GM18873 (cell line): ENCODE data around the gene ZNF892.
"Not testable (repeated sequence)": the region's sequence is repeated elsewhere in the genome, so short reads cannot be mapped to it uniquely, and the experiment has no call there.

Experiments used
- ATAC-seq: cut with Tn5 transposase; IDR thresholded peaks from one replicate; pipeline ENCODE4 v1.9.1; 2021; ENCODE audit warnings: mild to moderate bottlenecking, moderate library complexity, moderate number of reproducible peaks; ENCODE audit not compliant: unreplicated experiment, low FRiP score

ZNF892 gene

DNA sequence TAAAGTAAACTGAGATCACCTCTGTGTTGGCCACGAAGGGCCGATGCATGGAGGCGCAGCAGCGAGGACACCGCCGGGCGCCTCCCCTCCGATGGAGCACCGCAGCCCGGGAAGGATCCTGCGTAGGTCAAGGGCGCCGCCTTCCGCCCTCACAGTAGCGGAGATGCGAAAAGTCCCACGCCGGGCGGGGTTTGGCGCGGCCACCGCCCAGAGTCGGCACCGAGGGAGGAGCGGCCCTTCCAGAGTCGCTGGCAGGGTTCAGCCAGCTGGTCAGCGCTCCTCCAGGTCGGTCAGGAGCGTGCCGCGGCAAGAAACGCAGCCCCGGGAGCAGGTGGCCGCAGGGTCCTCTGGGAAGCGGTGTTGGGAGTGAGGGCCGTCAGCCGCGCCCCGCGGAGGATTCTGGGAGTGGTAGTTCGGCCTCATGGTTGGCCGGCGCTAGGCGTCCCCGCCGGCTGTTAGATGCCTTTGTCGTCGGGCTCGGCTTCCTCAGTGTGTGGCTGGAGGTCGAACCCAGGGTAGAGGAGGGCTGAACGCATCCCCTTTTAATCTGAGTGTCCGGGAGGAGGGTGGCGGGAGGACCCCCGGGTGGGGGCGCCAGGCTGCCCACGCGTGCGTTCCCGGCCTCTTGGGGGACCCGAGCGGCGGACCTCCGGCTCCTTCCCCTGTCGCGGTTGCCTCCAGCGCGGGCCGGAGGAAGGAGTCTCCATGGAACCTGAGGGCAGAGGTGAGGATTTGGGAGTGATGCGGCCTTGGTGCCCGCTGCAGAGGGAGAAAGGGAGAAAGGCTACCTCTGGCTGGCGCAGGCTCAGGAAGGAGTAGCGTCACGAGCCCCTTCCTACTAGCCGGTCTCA lies at the start of gene ZNF892:
Gene ZNF892 (plus strand): TSS at position 411 of the 851 bp plus-strand sequence. CDS start 295 bp downstream, at position 706.
- peak; percentile 97 for ATAC-seq

DNA sequence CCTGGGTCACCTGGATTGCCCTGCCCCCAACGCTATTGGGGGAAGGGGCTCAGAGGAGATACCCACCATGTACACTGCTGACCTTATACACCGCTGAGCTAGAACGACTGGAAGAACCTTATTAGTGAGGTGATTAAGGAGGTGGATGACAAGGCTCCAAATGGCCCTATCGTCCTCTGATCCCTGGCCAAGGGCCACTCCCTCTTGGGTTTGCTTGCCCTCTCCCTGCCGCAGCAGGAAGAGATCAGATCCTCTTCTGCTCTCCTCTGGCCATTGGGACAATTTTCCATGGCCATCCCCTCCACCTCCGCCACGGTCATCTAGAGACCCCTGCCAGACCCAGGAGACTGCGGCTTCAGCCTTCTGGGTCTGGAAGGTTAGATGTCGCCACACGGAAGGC lies 48.9 kb upstream of the ZNF892 start:
- no peak for ATAC-seq

- peak; percentile 35 for ATAC-seq
Measured at GRCh38 chr2:95158891-95159619, 48.3 kb upstream of the ZNF892 start.

DNA sequence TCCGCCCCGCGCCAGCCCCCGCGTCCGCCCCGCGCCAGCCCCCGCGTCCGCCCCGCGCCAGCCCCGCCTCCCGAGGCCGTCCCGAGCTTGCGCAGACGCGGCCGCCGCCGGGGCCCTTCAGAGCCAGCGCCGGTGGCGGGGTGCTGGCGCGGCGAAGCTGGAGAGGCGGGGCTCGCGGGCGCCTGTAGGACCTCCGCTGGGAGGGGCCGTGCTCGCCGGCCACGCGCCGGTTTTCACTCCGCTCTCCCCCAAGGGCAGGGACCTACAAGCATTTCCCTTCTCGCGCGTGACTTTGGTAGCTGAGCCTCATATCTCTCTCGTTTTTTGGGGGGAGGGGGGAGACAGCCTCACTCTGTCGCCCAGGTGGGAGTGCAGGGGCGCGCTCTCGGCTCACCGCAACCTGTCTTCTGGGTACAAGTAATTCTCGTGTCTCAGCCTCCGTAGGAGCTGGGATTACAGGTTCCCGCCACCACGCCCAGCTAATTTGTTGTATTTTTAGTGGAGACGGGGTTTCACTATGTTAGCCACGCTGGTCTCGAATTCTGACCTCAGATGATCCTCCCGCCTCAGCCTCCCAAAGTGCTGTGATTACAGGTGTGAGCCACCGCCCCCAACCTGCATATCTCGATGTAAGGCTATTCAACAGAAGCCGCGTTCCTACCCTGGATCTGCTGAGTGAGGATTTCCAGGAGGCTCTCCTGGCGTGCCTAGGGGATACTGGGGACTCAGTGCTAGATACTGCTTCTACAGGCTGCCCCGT lies 47.5 kb upstream of the ZNF892 start, which contains the start of gene ZNF514:
Gene ZNF514 (minus strand): TSS at position 159 of the 760 bp plus-strand sequence. CDS start 6,595 bp downstream, outside the sequence.
- peak; percentile 49 for ATAC-seq

DNA sequence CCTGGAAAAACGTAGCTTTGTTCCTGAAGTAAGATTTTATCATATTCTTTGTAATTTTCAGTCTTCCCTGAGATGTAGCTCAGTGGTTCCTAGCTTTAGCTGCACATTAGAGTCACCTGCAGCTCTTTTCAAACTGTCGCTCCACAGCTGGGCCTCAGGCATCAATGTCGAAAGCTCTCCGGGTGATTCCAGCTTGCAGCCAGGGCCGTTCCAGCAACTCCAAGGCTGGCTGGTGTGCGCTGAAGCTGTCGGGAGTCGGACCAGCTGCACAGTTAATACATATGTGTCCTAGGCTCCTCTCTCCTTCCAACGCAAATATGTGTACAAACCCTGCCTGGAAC lies 42.3 kb upstream of the ZNF892 start:
- ATAC-seq, result peak; percentile 1

- peak; percentile 83 for ATAC-seq
Measured at GRCh38 chr2:95165371-95166064, 41.8 kb upstream of the ZNF892 start, which contains the start of gene ZNF2. Gene ZNF2 (plus strand): TSS chr2:95165809. CDS start chr2:95176227, 10,418 bp downstream.

DNA sequence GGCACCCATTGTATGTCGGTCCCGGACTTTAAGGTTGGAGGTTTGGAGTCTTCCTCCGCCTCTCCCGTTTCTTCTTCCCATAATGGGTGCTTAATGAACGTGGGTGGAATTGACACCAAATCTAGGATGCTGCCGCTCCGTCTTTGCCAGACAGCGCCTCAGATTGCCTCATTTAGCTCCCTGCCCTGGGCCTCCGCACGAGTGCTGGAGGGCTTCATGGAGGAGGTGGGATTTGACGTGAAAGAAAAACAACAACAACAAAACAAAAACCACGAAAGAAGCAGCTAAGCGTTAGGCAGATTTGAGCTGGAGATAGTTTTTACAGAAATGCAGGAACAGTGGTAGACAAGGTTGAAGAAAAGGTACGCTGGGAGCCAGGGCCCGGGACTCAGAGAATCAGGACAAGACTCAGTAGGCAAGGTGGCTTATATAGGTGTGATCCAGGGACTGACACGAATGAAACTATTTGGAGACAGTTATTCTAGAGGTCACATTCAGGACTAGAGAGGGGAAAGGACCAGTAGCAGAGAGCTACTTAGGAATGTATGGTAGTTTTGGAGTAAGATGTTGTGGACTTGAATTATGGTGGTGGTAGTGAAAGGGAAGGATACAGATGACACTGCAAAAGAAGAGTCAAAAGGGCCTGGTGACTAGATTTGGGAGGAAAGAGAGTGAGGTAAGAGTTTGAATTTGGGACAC lies 41.1 kb upstream of the ZNF892 start:
- peak; percentile 1 for ATAC-seq

GRCh38 chr2:95171902-95172301 lies 35.4 kb upstream of the ZNF892 start:
- ATAC-seq, result no peak

DNA sequence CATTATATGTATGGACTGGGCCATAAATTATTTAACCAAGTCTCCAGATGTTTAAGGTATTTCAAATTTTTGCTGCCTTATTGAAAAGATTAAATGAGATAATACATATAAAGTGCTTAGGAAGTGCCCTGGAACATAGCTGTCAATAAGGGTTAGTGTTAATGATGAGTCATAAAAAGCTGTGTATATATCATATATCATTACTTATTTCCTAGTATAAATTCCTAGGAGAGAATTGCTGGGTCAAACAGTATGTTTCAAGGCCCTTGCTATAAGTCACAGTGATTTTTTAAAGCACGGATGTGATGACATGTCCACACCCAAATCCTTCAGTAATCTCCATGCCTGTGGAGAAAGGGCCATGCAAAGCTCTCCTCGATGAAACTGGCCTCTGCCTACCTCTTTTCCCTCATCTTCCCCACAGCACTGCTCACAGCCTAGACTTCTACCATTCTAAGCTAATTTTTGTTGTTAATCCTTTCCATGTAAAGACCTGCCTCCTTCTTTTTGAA lies 33.2 kb upstream of the ZNF892 start:
- no peak for ATAC-seq

DNA sequence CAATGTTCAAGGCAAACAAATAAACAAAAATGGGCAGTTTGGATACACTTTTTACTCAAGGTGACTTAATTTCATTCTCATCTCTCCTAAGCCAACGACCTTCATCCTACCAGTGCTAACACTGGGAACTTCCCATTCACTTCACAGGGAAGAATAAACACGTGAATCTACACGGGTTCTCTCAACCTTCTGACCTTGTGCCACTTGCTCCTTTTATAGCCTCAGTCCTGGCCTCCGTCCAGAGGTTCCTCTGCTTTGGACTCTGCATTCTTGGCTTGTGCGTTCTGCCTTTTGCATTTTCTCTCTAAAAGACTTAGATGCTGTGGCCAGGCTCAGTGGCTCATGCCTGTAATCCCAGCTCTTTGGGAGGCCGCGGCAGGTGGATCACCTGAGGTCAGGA lies 27.9 kb upstream of the ZNF892 start:
- no peak for ATAC-seq

DNA sequence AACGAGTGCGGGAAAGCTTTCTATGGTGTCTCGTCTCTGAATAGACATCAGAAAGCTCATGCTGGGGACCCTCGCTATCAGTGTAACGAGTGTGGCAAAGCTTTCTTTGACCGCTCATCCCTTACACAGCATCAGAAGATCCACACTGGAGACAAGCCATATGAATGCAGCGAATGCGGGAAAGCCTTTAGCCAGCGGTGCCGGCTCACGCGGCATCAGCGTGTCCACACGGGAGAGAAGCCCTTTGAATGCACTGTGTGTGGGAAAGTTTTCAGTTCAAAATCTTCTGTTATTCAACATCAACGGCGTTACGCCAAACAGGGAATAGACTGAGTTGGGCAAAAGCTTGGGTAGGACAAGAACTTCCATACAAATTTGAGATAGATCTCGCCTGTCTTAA lies 25.5 kb upstream of the ZNF892 start:
- no peak for ATAC-seq

DNA sequence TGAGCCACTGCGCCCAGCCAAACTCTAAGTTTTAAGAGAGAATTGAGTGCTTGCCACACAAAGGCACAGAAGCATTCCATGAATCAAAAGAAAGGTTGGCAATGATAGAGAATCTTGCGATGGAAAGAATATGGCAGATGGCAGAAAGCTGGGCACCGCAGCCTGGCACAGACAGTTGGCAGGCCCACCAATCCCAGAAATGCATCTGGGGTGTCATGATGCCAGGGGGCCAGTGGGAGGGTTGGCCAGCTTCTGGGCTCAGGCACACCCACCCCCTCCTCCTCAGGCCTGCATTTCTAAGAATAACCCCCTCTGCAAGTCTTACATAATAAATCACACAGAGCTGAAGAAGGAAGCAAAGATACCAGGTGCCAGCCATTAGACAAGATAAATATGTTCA lies 22.1 kb upstream of the ZNF892 start:
- no peak for ATAC-seq

DNA sequence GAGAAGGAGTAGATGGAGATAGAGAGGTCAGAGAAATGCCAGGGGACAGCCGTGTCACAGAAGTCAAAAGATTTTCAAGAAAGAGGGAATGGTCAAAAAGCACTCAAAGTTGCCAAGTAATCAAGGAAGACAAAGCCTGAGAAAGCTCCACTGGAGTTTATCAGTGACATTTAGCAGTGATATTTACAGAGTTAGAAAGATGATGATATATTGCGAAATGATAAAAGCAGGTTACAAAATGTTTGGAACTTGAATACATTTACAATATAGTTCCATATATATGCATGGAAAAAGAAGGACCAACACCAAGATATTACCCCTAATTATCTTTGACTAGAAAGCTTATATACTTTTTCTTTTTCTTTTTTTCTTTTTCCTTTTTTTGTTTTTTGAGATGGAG lies 21.3 kb upstream of the ZNF892 start:
- no peak for ATAC-seq

DNA sequence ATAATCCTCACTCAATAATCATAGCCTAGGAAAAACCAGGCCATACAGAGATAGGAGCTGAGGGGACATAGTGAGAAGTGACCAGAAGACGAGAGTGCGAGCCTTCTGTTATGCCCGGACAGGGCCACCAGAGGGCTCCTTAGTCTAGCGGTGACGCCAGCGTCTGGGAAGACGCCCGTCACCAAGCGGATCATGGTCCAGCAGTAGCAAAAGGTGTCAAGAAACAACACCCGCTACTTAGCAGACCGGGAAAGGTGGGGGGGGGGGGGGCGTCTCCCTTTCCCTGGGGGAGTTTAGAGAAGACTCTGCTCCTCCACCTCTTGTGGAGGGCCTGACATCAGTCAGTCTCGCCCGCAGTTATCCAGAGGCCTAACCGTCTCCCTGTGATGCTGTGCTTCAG lies 14.4 kb upstream of the ZNF892 start:
- ATAC-seq, result not testable (repeated sequence)

GRCh38 chr2:95203911-95204310 lies 3.4 kb upstream of the ZNF892 start:
- no peak for ATAC-seq

DNA sequence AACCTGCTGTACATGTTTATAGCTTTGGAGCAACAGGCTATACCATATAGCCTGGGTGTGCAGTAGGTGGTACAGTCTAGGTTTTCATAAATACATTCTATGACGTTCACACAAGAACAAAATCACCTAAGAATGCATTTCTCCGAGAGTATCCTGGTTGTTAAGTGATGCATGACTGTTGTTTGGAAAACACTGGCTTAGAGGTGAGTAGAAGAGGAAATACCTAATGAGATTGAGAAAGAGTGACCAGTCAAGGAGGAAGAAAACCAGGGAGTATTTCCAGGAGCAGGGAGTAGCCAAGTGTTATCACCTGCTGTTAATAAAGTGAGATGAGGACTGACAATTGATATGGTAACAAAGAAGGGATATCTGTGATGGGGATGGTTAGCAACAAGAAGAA lies 2.9 kb upstream of the ZNF892 start:
- ATAC-seq, result no peak

DNA sequence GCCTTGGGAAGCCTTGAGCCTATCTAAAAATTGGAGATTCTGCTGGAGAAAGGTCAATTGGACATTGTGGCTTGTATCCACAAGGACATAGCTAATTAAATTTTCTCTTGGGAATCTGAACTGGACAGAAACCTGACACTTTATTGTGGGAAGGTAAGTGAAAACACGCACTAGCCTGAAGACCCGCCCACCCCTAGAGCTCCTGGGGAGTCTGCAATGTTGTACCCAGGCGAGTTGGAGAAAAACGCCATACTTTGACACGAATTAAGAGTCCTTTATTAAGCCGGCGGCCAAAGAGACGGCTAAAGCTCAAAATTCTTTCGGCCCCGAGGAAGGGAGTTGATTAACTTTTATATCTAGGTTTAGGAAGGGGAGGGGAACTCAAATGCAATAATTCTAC lies 1.2 kb upstream of the ZNF892 start:
- no peak for ATAC-seq

DNA sequence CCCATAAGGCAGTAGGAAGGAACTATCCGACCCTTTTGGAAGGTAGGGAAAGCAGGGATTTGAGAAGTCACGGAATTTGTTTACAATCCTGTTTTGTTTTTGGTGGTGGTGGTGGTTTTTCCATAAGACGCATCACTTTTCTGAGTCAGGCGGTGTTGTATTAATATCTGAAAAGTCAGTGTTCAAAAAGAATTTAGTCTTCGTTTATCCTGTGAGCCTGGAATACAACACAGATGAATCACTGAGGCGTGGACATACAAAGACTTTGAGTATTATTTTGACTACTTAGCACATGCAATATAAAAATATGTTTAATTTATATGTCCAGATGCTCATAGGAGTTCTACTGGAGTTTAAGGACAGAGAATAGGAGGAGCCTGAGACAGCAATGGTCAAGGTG lies 785 bp downstream of the ZNF892 start:
- ATAC-seq, result no peak

DNA sequence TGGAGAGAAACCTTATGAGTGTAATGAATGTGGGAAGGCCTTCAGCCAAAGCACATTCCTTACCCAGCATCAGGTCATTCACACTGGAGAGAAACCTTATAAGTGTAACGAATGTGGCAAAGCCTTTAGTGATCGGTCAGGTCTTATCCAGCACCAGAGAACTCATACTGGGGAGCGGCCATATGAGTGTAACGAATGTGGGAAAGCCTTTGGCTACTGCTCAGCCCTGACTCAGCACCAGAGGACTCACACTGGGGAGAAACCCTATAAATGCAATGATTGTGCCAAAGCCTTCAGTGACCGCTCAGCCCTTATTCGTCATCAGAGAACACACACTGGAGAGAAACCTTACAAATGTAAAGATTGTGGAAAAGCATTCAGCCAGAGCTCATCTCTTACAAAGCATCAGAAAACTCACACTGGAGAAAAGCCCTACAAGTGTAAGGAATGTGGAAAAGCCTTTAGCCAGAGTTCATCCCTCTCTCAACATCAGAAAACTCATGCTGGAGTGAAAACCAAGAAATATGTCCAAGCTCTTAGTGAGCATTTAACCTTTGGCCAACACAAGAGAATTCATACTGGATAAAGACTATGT lies 7.8 kb downstream of the ZNF892 start:
- ATAC-seq, result no peak
